MV-4-11 (cell line): ENCODE data around the gene PRKAG1.

Experiments
- DNase-seq: peaks from one replicate; lab custom pipeline; 2025; lab: John Stamatoyannopoulos, UW

PRKAG1 gene

DNA sequence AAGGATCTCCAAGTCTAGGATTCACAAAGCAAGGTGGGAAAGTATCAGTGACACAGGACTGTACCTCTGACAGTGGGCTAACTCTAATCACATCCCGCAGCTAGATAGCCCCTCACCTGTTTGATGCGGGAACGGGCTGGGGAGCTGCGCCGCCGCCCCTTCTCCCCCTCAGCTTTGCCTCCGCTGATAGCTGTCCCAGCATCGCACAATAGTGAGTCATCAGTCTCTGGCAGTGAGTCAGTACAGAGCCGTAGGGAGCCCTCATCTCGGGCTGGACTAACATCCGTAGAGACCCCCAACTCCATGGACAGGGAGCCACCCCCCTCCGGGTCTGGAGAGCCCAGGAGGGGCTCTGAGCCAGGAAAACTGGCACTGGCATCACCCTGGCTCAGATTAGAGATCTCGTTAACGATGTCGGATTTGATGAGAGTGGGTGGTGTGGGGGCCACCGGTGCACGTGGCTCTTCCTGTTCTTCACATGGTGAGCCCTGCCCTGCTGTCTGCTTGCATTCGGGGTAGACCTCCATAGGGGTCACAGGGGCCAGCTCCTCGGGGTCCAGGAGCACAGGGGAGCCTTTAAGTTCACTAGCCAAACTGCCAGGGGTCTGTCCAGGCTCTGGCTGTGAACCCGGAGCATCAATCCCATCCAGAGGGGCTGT, 31.1 kb upstream of the PRKAG1 start:
- no peak for DNase-seq

DNA sequence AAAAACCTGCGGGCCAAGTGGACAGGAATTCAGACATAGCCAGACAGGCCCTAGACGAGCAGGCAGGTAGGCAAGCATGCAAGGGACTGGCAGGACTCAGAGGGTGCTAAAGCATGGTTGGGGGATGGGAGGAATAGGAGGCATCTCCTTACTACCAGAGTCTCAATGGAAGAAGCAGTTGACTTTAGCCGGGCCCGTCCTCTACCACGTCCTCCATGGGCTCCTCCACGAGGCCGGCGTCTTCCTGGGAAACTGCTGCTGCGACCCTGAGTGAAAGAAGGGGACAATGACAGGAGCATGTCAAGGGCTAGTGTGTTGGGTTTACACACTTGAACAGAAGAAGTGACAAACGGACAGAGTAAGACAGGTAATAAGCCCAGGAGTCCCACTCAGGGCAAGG, 30.4 kb upstream of the PRKAG1 start:
- no peak for DNase-seq

DNA sequence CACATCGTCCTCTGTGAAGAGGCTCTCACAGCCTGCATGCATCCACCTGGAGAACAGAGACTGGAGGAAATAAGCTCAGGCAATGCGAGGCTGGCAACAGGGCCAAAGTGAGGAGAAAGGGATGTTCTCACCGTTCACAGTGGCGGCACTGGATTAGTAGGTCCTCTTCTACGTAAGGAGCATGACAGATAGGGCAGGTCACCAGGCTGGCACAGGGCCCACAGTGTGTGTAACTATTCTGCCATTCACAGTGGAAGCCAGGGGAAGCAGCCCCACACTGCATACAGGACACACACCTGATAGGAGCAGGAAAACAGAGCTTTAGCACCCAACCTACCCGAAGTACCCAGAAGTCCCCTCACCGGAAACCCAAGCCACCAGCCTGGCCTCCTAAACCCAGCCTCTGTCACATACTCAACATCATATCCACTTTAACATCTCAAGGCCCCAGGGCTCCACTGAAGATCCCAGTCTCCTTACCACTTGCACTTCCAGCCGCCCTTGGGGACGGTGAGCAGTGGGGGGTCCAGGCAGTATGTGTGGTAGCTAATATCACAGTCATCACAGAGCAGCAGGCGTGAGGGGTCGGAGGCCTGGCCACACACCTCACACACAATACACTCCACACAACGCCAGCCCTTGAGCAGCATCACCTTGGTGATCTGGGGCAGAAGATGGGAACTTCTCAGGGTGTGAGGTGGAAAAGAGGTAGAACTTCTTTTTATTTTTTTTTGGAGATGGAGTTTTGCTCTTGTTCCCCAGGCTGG, 27.7 kb upstream of the PRKAG1 start:
- no peak for DNase-seq

DNA sequence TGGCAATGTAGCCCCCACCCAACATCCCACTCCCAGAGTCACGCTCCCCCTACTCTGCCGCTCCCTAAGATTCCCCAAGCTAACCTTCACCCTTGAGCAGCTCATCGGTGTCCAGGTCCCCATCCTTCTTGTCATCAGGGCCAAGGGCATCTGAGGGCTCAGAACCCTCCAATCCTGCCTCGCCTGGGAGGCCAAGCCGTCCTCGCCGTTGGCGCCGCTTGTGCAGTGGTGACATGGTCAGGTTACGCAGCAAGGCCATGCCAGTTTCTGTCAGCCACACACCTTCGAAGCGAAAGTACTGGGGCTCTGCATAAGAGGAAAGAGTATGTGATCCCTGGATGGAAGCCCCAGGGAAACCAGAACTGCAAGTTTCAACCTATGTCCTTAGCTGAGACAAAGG, 26.1 kb upstream of the PRKAG1 start:
- DNase-seq: no peak

DNA sequence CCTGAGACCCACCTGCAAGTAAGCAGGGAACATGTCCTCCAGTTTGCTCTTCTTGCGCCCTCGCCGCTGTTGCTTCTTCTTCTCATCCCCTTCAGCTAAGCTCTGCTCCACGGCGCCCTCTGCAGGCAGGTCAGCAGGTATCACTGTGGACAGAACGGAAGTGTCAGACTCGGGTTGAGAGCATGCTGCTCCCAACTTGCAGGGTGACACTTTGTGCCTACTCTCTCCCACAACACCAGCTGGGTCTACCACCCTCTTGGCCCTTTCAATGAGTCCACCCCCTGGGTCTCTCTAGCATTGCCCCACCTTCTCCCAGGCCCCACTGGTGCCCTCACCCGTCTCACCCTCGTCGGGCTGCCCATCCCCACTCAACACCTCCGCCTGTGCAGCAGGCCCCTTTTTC, 25.3 kb upstream of the PRKAG1 start:
- peak; percentile 60 for DNase-seq

DNA sequence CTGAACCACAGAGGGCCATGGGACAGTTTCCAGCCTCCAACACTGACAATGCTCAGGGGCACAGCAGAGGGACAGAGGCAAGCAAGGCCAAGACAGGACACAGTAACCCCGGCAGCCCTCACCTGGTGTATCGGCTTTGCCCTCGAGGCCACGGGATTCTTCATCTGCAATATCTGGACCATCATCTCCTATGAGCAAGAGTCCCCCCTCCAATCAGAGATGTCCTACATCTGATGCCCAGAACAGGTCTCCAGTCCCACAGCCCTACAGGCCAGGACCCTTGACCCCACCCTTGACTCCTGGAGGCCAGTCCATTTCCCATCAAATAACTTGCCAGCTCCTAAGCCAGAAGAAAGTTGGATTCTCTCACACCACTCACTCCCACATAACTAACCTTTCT, 24.7 kb upstream of the PRKAG1 start:
- no peak for DNase-seq

DNA sequence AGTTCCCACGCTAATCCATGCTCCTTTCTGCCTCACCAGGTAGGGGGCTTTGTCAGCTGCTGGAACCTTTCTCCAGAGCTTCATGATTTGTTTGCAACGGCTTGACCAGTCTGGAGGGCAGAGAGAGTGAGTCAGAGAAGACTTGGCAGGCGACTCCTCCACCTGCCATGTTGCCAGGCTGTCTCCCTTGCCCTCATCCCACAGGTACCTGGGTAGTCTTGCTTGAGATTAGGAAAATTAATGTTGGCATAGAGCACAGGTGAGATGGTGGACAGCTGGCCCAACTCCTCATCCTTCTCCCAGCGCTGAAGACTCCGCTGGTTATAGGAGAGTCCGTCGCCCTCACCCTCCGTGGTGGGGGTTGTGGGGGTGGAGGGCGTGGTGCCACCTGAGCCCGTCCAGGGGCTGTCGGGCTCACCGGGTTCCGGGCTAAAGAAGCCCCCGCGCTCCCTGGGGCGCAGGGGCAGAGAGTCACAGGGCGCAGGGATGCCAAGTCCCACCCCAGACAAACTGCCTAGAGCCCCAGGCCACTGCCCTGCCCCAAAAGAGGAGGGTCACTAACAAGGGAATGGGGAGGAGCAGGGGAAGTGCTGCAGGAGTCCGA, 23.4 kb upstream of the PRKAG1 start:
- no peak for DNase-seq

DNA sequence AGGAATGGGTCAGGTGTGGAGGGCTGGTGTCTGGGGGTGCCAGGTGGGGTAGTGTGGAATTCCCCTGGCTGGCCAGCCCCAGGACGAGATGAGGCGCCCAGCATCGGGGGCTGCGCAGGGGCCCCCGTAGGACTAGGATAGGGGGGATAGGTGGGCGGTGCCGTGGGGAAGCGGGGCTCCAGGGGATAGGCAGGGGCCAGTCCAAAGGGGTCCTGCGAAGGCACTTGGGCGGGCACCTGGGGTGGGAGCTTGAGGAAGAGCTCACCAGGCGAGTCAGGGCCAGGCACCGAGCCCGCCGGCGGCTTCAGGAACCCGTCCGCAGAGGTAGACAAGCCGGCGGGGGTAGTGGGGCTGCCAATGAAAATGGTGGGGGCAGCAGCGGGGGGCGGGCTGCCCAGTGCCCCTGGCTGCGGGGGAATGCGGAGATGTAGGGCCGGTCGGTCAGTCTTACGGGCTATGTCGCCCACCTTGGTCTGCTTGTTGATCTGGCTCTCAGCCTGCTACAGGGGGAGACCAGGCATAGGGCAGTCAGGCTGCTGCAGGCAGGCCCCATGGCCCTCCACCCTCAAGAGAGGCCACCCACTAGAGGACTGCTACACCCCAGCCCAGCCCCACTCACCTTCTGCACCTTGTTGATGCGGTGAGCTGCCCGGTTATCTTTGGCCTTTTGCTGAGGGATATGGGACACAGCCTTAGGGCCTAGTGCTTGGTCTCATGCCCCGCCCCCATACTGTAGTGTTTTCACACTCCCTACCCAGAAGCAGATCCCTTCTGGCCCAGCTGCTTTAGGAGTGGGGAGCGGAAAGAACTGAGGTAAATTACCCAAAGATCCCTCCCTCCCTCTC, 22.7 kb upstream of the PRKAG1 start:
- no peak for DNase-seq

DNA sequence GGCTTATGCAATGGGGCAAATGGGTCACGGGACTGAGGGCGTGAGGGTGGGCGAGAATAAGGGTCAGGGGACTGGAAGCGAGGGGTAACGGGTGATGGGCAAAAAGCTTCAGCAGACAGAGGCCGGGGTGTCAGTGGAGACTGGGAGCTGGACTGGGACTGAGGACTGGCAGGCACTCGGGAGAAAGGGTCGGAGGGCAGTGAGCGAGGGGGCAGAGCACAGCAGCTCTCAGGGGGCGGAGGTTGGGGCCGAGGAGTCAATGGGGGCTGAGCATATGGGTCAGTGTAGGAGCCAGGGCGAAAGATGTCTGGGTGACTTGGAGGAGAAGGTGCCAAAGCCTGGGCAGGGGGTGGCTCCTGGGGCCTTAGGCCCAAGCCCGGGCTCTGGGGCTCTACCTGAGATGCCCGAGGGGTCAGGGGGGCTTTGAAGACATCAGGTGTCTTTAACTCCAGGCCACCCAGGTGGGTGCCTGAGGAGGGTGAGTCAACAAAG, 21.8 kb upstream of the PRKAG1 start:
- DNase-seq: no peak

DNA sequence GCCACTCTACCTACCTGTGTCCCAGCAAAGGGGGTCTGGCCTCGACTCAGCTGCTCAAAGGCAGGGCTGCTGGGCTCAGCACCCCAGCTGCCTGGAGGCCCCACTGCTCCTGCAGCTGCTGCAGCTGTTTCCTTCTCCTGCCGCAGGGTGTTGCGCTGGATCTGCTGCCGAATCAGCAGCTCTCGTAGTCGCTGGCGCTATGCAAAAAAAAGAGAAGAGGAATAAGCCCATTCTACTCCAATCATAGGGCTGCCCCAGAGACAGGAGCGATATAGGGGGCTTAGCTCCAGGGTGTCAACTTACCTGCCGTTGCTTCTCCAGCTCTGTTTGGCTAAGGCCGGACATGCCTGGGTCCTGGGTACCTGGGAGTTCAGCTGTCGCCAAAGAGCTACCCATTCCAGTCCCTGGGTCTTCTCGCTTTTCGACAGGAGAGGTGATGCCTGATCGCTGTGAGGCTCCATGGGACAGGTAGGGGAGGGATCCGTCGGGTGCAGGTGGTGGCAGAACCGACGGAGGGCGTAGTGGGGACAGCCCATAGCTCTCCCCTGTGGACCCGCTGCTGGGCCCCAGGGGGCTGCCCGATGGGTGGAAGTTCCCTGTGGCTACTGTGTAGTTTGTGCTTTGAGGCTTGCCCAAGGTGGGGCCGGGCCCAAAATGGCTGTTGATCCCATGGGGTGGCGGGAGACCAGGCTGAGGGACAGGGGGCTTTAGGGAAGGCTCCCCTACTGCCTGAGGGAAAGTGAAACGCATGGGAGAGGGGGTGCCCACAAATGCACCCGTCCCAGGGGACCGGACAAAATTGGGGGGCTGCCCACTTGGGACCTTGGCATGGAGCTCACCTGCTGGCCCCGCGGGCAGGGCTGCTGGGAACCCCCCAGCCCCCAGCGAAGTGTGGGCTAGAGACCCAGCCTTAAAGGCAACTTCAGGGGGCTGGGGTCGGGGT, 21.1 kb upstream of the PRKAG1 start:
- peak; percentile 1 for DNase-seq

DNA sequence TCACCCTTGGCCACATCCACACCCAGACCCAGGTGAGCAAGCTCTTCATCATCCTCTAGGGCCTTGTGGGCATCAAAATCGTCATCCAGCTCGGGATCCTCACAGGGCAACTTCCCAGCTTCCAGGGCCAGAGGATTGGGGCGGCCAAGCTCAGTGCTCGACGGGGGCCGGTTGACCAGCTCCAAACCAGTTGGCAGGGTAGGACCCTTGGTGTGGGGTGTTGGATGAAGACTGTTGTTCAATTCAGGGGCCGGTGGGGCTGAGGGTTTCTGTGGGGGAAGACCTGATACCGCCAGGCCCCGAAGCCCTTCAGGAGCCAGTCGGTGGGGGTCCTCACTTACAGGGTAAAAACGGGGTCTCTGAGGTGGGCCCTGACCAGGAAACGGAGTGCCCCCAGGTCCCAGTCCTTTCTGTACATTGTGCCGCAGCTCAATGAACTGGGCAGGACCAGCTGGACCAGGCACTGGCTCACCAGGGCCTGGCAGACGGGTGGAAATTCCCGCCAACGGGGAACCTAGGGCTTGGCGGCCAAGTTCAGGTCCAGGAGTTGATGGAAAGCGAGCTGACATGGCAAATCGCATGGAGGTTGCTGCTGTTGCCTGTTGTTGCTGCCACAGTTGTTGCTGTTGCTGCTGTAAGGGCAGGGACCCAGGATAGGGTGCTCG, 19.8 kb upstream of the PRKAG1 start:
- no peak for DNase-seq

DNA sequence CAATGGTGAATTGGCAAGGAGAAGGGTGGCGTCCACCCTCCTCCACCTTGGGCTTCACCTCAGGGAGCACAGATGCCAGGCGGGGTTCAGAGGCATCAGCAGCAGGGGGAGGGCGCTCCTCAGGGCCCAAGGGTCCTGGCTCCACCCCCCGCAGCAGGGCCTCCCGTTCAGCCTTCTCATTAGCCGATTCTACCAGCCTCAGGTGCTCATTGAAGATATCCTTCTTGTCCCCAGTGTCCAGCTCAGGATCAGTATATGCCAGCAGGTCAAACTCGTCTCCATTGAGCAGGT, 19.3 kb upstream of the PRKAG1 start:
- no peak for DNase-seq

DNA sequence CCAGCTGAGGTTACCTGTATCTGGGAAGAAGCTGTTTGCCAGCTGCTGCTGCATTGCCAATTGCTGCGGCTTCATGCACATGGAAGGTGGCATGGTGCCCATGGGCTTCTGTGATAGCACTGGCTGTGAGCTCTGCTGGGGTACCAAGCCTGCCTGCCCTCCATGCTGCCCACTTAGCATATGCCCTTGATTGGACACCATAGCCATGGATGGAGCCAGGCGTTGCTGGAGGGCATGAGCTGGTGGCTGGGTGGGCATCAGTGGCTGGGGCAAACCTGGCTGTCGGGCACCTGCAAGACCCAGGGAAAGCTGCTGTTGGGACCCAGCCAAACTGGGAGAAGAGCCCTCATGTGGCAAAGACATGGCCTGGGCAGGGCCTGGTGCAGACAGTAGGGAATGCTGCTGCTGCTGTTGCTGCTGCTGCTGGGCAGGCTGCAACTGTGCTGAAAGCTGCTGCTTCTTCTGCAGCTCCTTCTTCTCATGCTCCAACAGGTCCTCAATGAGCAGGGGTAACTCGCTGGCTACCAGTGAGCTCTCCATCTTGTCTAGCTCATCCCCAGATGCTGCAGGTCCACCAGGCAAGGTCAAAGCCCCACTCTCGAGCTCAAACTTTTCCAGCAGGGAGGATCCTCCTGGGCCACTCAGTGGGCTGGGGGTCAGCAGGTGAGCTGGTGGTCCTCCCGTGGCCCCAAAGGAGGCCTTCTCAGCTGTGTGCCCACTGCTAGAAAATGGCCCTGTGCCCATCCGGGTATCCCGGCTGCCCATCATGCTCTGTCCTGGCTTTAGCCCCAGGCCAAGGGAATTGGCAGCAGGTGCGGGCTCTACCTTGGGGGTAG, 18.8 kb upstream of the PRKAG1 start:
- no peak for DNase-seq

DNA sequence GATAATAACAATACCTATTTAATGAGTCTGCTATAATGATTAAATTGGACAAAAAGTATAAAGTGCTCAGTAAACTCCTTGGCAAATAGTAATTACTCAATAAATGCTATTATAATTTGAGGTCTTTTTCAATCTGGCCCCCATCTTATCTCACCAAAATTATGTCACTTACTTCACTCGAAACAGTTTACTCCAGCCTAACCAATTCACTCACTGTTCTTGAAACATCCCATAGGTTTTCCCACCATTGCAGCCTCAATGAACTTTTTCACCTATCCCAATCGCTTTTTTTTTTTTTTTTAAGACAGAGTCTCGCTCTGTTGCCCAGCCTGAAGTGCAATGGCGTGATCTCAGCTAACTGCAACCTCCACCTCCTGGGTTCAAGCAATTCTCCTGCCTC, 17.5 kb upstream of the PRKAG1 start:
- no peak for DNase-seq

DNA sequence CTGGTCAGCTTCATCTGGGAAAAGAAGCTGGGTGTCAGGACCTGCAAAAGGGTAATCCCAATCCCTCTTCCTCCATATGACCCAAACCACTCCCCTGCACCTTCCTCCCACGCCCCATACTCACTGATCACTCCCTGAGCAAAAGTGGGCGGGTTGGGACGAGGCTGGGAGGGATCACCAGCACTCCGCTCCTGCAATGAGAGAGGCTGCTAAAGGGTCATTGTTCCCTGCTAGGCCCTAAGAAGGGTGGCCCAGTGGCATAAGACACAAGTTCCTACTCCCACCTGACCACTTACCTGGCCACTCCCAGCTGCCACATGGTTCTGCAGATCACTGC, 15.7 kb upstream of the PRKAG1 start:
- no peak for DNase-seq

DNA sequence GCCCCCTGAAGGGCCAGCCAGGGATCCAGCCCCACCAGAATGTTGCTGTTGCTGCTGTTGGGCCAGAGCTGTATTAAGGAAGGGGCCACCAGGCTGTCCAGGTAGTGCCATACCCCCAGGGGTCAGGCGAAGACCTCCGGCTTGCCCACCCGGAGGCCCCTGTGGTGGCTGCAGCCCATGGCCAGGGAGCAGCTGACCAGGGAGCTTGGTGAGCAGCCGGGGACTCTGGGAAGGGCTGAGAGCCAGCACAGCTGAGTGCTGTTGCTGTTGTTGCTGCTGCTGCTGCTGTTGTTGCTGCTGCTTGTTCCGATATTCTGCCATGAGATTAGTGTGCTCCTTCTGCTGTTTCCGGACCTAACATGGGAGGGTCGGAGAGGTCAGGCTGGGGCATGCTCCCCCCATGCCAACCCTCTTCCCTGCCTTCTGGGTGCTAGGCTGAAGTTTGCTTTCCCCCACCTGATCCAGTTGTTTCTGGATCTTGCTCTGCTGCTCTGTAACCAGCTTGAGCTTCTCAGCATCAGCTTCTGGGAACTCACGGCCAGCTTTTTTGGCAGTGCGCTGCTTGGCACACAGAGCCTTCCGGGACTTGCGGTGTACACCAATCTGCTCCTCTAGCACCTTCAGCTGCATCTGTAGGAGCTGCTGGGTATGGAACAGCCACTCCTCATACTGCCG, 15.2 kb upstream of the PRKAG1 start:
- DNase-seq: no peak

DNA sequence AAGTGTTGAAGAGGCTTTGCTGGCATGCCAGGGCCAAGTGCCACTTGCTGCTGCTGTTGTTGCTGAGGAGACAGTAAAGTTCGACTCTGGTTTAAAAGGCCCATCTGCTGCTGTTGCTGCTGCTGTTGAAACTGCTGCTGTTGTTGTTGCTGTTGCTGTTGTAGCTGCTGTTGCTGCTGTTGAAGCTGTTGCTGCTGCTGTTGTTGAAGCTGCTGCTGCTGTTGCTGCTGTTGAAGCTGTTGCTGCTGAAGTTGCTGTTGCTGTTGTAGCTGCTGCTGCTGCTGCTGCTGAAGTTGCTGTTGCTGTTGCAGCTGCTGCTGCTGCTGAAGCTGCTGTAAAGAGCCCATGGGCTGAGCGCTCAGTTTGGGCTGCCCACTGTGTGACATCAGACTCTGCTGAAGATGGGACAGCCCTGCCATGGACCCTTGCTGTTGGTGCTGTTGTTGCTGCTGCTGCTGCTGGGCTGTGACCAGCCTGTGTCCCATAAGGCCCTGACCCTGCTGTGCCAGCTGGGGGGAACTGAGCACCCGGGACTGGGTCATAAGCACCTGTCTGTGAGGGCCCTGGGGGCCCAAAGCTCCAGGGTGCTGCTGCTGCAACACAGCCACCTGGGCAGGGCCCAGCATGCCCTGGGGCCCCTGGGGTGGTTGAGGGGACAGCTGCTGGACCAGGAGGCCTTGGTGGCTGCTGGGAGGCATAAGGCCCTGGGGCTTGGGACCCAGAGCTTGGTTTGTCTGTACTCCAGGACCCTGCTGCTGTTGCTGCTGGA, 14.3 kb upstream of the PRKAG1 start:
- no peak for DNase-seq

DNA sequence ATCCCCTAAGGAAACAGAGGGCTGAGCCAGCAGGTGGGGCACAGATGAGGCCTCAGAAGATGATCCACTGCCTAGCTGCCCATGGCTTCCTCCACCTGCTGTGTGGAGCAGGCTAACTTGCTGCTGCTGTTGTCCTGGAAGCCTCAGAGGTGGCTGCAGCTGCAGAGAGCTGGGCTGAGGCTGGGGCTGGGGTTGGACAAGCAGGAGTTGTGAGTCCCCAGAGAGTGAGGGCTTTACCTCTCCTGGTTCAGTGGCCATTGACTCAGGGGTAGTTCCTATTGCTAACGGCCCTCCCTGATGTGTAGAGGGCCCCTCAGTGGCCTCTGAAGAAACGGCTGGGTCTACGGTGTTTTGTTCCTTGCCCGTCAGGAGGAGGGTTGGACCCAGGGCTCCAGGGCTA, 13.7 kb upstream of the PRKAG1 start:
- DNase-seq: no peak
